Stimulated activated CD4-positive, alpha-beta T cell treated with anti-CD3 and anti-CD28 coated beads, Interleukin-12 subunit alpha, Interleukin-12 subunit beta, amount 100 ng/mL, for 4 hours (primary cell): ENCODE measurements around the gene ZNF716.
"Not testable (repeated sequence)": the region's sequence is repeated elsewhere in the genome, so short reads cannot be mapped to it uniquely, and the experiment has no call there.

ENCODE experiments used
- DNase-seq: peaks from one replicate; pipeline ENCODE4 v3.0.0-alpha.2; 2020

The ZNF716 gene

GRCh38 chr7:57427146-57427545 lies 22.8 kb upstream of the ZNF716 start:
- no peak for DNase-seq

- no peak for DNase-seq
Observed at GRCh38 chr7:57427594-57427993, 22.4 kb upstream of the ZNF716 start.

DNA sequence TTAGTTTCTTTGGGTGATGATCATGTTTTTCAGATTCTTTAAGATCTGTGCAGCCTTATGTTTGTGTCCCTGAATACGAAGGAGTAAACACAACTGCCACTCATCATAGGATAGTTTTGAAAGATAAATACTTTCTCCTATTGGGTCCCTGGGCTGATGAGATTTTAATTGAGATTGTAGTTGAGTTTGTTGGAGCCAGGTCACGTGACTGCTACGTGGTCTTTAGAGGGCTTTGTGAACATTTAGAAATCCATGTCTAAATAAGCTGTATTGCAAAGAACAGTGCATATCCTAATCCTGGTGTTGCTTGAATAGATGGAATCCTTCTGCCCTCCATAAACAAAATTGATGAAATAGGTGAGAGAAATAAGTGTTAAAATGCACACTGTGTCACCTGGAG lies 17.4 kb upstream of the ZNF716 start:
- no peak for DNase-seq

DNA sequence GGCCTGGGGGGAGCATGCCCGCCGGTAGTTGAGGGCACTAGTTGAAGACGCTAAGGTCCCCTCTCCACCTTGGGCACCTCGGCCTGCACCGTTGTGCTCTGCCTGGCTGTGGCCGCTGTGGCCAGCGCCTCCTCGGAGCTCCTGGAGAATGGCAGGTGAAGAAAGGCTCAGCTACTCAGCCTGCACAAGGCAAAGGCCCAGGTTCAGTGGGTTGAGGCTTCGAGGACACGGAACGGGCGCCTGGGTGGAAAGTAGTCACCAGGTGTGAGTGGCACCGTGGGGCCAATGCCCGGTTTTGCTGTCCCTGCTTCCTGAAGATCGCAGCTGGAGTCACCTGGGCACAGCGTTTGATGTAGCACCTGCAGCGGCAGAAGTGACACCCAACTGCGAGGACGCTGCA lies 12.4 kb upstream of the ZNF716 start:
- no peak for DNase-seq

GRCh38 chr7:57438244-57438643 lies 11.7 kb upstream of the ZNF716 start:
- DNase-seq: no peak

GRCh38 chr7:57443567-57443966 lies 6.4 kb upstream of the ZNF716 start:
- no peak for DNase-seq

- not testable (repeated sequence) for DNase-seq
Observed at GRCh38 chr7:57469186-57469828, 19.3 kb downstream of the ZNF716 start.

GRCh38 chr7:57480304-57480703 lies 30.3 kb downstream of the ZNF716 start:
- DNase-seq: not testable (repeated sequence)

DNA sequence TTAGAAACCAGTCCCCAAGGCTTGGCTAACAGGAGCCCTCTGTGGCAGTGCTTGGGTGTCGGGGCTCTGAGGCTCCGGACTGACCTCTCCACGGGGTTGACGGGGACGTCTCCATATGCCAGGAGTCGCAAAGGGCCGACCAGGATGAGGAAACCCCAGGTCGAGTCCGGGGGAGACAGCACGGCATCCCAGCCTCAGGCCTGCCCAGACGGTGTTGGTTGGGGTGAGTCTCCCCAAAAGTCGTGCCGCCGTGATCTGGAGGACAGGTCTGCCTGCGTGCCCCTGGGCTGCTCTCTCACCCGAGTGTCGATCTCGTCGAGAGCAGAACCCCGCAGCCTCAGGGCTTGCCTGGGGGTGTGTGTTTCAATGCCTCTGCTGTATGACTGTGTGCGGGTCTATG lies 35.0 kb downstream of the ZNF716 start:
- DNase-seq: not testable (repeated sequence)

GRCh38 chr7:57487957-57488356 lies 38.0 kb downstream of the ZNF716 start:
- no peak for DNase-seq

DNA sequence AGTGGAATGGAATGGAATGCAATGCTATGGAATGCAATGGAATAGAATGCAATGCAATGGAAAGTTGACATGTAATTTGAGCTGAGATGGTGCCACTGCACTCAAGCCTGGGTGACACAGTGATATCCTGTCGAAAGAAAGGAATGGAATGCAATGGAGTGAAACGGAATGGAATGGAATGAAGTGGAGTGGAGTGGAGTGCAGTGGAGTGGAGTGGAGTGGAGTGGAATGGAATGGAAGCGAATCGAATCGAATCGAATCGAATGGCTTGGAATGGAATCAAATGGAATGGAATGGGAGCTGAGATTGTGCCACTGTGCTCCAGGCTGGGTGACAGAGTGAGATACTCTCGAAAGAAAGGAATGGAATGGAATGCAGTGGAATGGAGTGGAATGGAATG lies 45.1 kb downstream of the ZNF716 start:
- not testable (repeated sequence) for DNase-seq

DNA sequence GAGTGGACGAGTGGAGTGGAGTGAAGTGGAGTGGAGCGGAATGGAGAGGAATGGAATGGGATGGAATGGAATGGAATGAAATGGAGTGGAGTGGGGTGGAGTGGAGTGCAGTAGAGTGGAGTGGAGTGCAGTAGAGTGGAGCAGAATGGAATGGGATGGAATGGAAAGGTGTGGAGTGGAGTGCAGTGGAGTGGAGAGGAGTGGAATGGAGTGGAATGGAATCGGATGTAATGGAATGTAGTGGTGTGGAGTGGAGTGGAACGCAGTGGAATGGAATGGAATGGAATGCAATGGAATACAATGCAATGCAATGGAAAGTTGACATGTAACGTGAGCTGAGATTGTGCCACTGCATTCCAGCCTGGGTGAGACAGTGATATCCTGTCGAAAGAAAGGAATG lies 46.4 kb downstream of the ZNF716 start:
- no peak for DNase-seq

- no peak for DNase-seq
Observed at GRCh38 chr7:57505176-57505575, 55.2 kb downstream of the ZNF716 start.
